Thyroid gland (tissue), 4 donors: ENCODE results near the gene EXOC3L4. TPM values are rescaled to one million over a fixed set of nuclear protein-coding genes. Genes with fewer than 3 reads are reported as not detected.

ENCODE experiments used
- DNase-seq, 2 donors: peaks; one replicate each; pipeline ENCODE4 v3.0.0-alpha.2; 2019
- H3K27ac ChIP-seq, 3 donors: fragments of 200-600 bp; sonication (generic); 1 replicate in 2 of 3; 2 replicates in 1 of 3; pipeline ENCODE4 v1.5.1; 2016 to 2019; ENCODE audit warnings: mild to moderate bottlenecking in 1 of 3, moderate library complexity in 1 of 3
- H3K27me3 ChIP-seq: fragments of 200-600 bp; sonication (generic); one replicate; pipeline ENCODE4 v1.5.1; 2019
- H3K36me3 ChIP-seq, 2 donors: fragments of 200-600 bp; sonication (generic); one replicate each; pipeline ENCODE4 v1.5.1; 2016 to 2019
- H3K4me1 ChIP-seq, 2 donors: fragments of 200-600 bp; sonication (generic); one replicate each; pipeline ENCODE4 v1.5.1; 2017 to 2019
- H3K4me3 ChIP-seq, 3 donors: fragments of 200-600 bp; sonication (generic); replicated peaks in 1 of 3; 1 replicate in 2 of 3; 2 replicates in 1 of 3; pipeline ENCODE4 v1.5.1; 2016; ENCODE audit warnings: mild to moderate bottlenecking in 1 of 3
- H3K9me3 ChIP-seq: fragments of 200-600 bp; sonication (generic); one replicate; pipeline ENCODE4 v1.5.1; 2017
- POLR2A ChIP-seq, 2 donors: fragments of 450-650 bp; IDR thresholded peaks; one replicate each; pipeline ENCODE4 v1.6.1; 2017; ENCODE audit warnings: antibody characterized with exemption in 2 of 2, mild to moderate bottlenecking in 2 of 2, moderate library complexity in 1 of 2
- WGBS, 2 donors: methylation state at CpG; one replicate each; pipeline ENCODE4 v1.1.5; 2017; 5-methylcytosine and 5-hydroxymethylcytosine counted together
- intact Hi-C: fragments of 100-400 bp; cut with DNase I; formaldehyde crosslinking; loops from one replicate; pipeline ENCODE4 v1.15.1; 2023
- total RNA-seq, 4 donors: library from RNA; depleted of rRNA; stranded (reverse); fragments of >200 nt; gene quantifications; one replicate each; pipeline ENCODE4 v1.2.3, GENCODE V29; 2016
- TF ChIP-seq, protein P1 (sequence below), 6 experiments: fragments of 200-600 bp in 3 of 6; fragments of 450-650 bp in 3 of 6; sonication (generic) in 3 of 6; IDR thresholded peaks; one replicate each; pipeline ENCODE4 v1.5.1; 2016 to 2019; ENCODE audit warnings: antibody characterized with exemption in 6 of 6, mild to moderate bottlenecking in 2 of 6, inconsistent platforms in 1 of 6, moderate library complexity in 1 of 6

The EXOC3L4 gene
- total RNA-seq, 4 donors from 2014 or later: 0.44 to 0.78 TPM; not detected in 2

DNA sequence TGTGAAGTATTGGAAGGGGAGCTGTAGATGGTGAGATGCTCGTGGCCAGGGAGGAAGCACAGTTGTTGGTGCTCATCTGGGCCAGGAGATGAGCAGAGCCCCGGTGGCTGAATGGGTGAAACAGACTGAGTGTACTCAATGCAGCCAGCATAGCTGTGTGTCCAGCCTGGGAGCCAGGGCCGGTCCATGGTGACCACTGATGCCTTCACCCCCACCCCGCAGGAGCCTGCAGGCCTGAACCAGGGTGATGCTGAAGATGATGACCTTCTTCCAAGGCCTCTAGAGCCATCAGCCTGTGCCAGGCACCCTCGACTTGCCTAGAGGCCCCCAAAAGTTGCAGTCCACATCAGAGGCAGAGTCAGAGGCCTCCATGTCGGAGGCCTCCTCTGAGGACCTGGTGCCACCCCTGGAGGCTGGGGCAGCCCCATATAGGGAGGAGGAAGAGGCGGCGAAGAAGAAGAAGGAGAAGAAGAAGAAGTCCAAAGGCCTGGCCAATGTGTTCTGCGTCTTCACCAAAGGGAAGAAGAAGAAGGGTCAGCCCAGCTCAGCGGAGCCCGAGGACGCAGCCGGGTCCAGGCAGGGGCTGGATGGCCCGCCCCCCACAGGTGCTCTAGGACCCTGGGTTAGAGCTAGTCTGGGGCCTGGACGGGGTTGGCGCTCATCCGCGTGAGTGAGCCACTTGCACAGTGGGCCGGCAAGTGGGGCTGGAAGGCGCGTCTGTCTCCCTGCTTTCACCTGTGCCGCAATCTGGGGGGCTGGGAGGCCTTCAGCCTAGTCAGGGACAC lies 31.8 kb downstream of the EXOC3L4 start:
- TF ChIP-seq, protein P1, sequence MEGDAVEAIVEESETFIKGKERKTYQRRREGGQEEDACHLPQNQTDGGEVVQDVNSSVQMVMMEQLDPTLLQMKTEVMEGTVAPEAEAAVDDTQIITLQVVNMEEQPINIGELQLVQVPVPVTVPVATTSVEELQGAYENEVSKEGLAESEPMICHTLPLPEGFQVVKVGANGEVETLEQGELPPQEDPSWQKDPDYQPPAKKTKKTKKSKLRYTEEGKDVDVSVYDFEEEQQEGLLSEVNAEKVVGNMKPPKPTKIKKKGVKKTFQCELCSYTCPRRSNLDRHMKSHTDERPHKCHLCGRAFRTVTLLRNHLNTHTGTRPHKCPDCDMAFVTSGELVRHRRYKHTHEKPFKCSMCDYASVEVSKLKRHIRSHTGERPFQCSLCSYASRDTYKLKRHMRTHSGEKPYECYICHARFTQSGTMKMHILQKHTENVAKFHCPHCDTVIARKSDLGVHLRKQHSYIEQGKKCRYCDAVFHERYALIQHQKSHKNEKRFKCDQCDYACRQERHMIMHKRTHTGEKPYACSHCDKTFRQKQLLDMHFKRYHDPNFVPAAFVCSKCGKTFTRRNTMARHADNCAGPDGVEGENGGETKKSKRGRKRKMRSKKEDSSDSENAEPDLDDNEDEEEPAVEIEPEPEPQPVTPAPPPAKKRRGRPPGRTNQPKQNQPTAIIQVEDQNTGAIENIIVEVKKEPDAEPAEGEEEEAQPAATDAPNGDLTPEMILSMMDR (IDR thresholded peaks at IDR 0.05): no peak
- no peak for TF ChIP-seq POLR2A (IDR thresholded peaks at IDR 0.05)
- peaks cover 55 to 94% of the 10 kb centered on the region in 2 donors for H3K4me1 ChIP-seq
- 73 to 79% methylated on average over 15 to 20 of the region's 22 CpGs for WGBS, 2 donors
- DNase-seq: no peak
- H3K27ac ChIP-seq: peak overlapping the region in 1 of 3 donors; percentile 11
- H3K36me3 ChIP-seq: no peaks in the 10 kb centered on the region
- intact Hi-C loops: no loop called here
- no peaks in the 10 kb centered on the region for H3K9me3 ChIP-seq
- H3K4me3 ChIP-seq: peak overlapping the region in 1 of 3 donors; percentile 13
- no peaks in the 10 kb centered on the region for H3K27me3 ChIP-seq

DNA sequence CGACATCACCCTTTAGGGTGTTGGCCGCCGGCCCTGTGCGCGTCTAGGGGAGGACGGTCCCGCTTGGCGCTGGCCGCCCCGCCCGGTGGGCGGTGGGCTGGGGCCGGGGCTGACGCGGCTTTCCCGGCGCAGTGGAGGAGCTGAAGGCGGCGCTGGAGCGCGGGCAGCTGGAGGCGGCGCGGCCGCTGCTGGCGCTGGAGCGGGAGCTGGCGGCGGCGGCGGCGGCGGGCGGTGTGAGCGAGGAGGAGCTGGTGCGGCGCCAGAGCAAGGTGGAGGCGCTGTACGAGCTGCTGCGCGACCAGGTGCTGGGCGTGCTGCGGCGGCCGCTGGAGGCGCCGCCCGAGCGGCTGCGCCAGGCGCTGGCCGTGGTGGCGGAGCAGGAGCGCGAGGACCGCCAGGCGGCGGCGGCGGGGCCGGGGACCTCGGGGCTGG lies 32.4 kb downstream of the EXOC3L4 start:
- Histone ChIP-seq H3K9me3 (no peaks in the 10 kb centered on the region), H3K36me3 (no peaks in the 10 kb centered on the region), H3K27me3 (no peaks in the 10 kb centered on the region), H3K27ac (peak overlapping the region in 1 of 3 donors; percentile 11), H3K4me3 (peak overlapping the region in 1 of 3 donors; percentile 13), H3K4me1 (peaks cover 61 to 94% of the 10 kb centered on the region in 2 donors)
- DNase-seq: peak; percentile 86 to 87
- 47% methylated on average over 38 of the region's 62 CpGs; no CpG with 5 or more reads in 1 of the 2 donors for WGBS, 2 donors
- peak in 1 of 2 donors; percentile 42 for TF ChIP-seq POLR2A (IDR thresholded peaks at IDR 0.05)
- TF ChIP-seq, protein P1 (IDR thresholded peaks at IDR 0.05): peak in 3 of 6 experiments; percentile 48 to 64 (median 62)
- intact Hi-C loops: no loop called here

DNA sequence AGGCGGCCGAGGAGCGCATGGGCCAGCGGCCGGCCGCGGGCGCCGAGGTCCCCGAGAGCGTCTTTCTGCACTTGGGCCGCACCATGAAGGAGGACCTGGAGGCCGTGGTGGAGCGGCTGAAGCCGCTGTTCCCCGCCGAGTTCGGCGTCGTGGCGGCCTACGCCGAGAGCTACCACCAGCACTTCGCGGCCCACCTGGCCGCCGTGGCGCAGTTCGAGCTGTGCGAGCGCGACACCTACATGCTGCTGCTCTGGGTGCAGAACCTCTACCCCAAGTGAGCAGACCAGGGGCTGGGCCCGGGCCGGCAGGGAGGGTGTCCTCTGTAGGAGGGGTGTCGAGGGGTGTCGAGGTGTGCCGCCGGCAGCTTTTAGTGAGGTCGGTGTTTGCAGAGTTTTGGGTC lies 32.8 kb downstream of the EXOC3L4 start:
- intact Hi-C loops: no loop called here
- no peak overlapping the region for H3K4me3 ChIP-seq
- no peak overlapping the region for H3K27ac ChIP-seq
- no peaks in the 10 kb centered on the region for H3K9me3 ChIP-seq
- no peaks in the 10 kb centered on the region for H3K36me3 ChIP-seq
- H3K27me3 ChIP-seq: no peaks in the 10 kb centered on the region
- peaks cover 66 to 94% of the 10 kb centered on the region in 2 donors for H3K4me1 ChIP-seq
- 78% methylated on average over 8 of the region's 39 CpGs; no CpG with 5 or more reads in 1 of the 2 donors for WGBS, 2 donors
- no peak for DNase-seq
- TF ChIP-seq, protein P1 (IDR thresholded peaks at IDR 0.05): no peak
- TF ChIP-seq POLR2A (IDR thresholded peaks at IDR 0.05): no peak

DNA sequence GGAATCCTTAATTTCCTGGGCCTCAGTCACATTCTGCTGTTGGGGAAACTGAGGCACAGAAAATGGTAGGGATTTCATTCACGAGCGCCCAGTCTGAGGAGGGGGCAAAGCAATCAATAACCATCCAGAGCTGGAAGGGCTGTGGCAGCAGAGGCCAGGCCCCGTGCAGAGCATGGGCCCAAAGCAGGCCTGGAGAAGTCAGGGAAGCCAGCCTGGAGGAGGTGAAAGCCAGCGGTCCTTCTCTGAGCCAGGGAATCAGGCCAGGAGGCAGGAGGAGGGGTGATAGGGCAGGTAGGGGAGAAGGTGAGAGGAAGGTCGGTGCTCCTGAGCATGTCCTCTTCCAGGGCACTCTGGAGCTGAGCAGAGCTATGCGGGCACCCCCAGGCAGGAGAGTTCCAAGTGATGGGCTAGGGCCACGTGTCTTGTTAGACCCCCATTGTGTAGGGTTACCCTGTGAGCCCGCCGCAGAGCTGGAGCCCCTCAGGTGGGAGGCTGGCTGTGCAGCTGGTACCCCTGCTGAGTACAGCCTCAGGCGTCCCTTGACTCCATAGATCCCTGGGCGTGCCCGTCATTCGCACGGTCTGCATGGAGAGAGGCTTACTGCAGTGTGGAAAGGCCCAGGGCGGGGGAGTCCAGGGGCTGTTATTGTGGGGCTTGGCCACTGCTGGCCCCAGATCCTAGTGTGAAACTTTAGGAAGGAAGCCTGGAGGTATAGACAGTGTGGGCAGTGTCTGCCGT lies 33.5 kb downstream of the EXOC3L4 start:
- 91 to 99% methylated on average over 7 to 14 of the region's 16 CpGs for WGBS, 2 donors
- Histone ChIP-seq H3K27ac (peak overlapping the region in 2 of 3 donors; percentile 46 to 91), H3K27me3 (no peaks in the 10 kb centered on the region), H3K4me1 (peaks cover 66 to 93% of the 10 kb centered on the region in 2 donors), H3K4me3 (no peak overlapping the region), H3K9me3 (no peaks in the 10 kb centered on the region), H3K36me3 (no peaks in the 10 kb centered on the region)
- intact Hi-C loops: no loop called here
- TF ChIP-seq, protein P1 (IDR thresholded peaks at IDR 0.05): no peak
- DNase-seq: no peak
